Osteocyte (in vitro differentiated cells): ENCODE measurements around the gene TXNDC17. TPM values are rescaled to one million over a fixed set of nuclear protein-coding genes. Genes with fewer than 3 reads are reported as not detected.

Source experiments
- DNase-seq: peaks from one replicate; pipeline ENCODE4 v3.0.0; 2021; ENCODE audit warnings: mixed read lengths; ENCODE audit not compliant: unreplicated experiment; ENCODE audit errors: extremely low spot score
- H3K27ac Mint-ChIP-seq: one replicate; pipeline ENCODE4 v1.8.0; 2021; ENCODE audit warnings: mild to moderate bottlenecking, mixed read lengths; ENCODE audit not compliant: unreplicated experiment
- H3K27me3 Mint-ChIP-seq: one replicate; pipeline ENCODE4 v1.8.0; 2021; ENCODE audit warnings: mixed read lengths; ENCODE audit not compliant: unreplicated experiment
- H3K36me3 Mint-ChIP-seq: one replicate; pipeline ENCODE4 v1.8.0; 2021; ENCODE audit warnings: mixed read lengths; ENCODE audit not compliant: unreplicated experiment
- H3K4me1 Mint-ChIP-seq: one replicate; pipeline ENCODE4 v1.8.0; 2021; ENCODE audit warnings: mixed read lengths; ENCODE audit not compliant: unreplicated experiment
- H3K4me3 Mint-ChIP-seq: one replicate; pipeline ENCODE4 v1.8.0; 2021; ENCODE audit warnings: mild to moderate bottlenecking, moderate library complexity, mixed read lengths; ENCODE audit not compliant: unreplicated experiment
- H3K9me3 Mint-ChIP-seq: one replicate; pipeline ENCODE4 v1.8.0; 2021; ENCODE audit warnings: mixed read lengths; ENCODE audit not compliant: unreplicated experiment
- total RNA-seq: library from RNA; stranded (reverse); gene quantifications from 2 replicates; pipeline ENCODE4 v1.2.1, GENCODE V29; 2021
- TF ChIP-seq, protein P1 (sequence below): fragments of 200-600 bp; sonication (generic); IDR thresholded peaks from 2 replicates; pipeline ENCODE4 v1.5.0; 2021; ENCODE audit warnings: antibody characterized with exemption, mild to moderate bottlenecking, moderate library complexity

The TXNDC17 gene
- total RNA-seq, 1 donor from 2014 or later, result 53.5 TPM

DNA sequence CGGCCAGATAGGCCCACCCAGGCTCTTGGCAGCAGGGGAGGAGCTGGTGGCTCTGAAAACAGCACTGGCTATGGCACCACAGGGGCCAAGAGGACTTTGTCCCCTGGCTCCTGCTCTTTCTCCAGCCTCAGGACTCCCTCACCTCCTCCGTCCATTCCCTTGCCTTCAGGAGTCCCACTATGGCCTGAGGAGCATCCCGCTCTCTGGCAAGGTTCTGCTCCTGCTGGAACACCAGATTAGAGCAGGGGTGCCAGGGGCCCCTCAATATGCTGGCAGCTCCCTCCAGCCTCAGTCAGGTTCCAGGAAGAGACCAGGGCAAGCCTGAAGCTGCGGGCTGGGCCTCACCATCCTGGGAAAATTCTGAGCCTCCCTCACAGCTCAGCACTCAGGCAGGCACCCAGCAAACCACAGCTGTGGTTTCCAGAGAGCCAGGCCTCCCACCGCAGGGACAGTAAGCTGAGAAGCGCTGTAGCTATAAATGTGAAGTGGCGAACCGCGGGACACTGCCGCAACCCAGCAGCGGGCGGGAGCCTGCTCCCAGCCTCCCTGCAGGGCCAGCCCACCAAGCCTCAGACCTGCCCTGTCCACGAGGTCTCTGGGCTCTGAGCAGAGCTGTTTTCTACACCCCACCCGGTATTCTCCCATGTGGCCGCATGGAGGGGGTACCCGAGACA, 36.4 kb downstream of the TXNDC17 start:
- TF ChIP-seq, protein P1, sequence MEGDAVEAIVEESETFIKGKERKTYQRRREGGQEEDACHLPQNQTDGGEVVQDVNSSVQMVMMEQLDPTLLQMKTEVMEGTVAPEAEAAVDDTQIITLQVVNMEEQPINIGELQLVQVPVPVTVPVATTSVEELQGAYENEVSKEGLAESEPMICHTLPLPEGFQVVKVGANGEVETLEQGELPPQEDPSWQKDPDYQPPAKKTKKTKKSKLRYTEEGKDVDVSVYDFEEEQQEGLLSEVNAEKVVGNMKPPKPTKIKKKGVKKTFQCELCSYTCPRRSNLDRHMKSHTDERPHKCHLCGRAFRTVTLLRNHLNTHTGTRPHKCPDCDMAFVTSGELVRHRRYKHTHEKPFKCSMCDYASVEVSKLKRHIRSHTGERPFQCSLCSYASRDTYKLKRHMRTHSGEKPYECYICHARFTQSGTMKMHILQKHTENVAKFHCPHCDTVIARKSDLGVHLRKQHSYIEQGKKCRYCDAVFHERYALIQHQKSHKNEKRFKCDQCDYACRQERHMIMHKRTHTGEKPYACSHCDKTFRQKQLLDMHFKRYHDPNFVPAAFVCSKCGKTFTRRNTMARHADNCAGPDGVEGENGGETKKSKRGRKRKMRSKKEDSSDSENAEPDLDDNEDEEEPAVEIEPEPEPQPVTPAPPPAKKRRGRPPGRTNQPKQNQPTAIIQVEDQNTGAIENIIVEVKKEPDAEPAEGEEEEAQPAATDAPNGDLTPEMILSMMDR, result no peak
- DNase-seq, result no peak
- H3K4me1 Mint-ChIP-seq, result no peaks in the 10 kb centered on the region

DNA sequence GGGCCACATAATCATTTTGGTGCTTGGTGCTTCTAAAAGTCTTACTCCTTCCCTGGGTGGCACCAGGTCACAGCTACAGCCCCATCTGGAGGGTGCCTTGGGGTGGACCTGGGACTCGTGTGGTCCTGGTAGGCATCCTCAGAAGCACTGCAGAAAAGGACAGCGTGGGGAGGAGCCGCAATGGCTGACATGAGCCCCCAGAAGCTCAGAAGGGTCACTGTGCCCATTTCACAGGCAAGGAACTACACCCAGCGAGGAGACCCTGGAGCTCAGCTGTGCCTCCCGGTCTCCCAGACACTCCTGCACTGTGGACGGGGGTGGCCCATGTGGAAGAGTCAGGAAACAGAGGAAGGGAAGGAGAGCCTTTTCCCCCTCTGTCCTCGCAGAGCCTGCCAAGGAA, 37.1 kb downstream of the TXNDC17 start:
- Mint-ChIP-seq H3K9me3 (no peaks in the 10 kb centered on the region), H3K27me3 (peaks cover 10% of the 10 kb centered on the region)

More for the DNA sequence above, 36.4 kb downstream of the TXNDC17 start:
- H3K27me3 Mint-ChIP-seq, result peaks cover 10% of the 10 kb centered on the region
- no peaks in the 10 kb centered on the region for H3K9me3 Mint-ChIP-seq
- H3K27ac Mint-ChIP-seq, result no peak overlapping the region
- H3K36me3 Mint-ChIP-seq, result no peaks in the 10 kb centered on the region
- no peak overlapping the region for H3K4me3 Mint-ChIP-seq

DNA sequence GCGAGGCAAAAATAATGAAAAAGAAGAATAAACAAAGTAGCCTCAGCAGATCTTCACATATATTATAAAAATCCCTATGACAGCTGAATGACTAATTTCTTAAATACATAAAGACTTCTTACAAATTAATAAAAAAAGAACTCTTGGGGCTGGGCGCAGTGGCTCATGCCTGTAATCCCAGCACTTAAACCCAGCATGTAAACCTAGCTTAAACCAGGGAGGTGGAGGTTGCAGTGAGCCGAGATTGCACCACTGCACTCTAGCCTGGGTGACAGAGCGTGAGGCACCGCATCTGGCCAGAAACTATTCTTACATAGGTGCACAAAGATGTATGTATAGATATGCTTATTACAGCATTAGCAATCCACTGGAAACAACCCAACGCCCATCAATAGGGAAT, 38.4 kb downstream of the TXNDC17 start:
- Mint-ChIP-seq H3K27ac (no peak overlapping the region), H3K27me3 (peaks cover 10% of the 10 kb centered on the region), H3K36me3 (no peaks in the 10 kb centered on the region), H3K9me3 (no peaks in the 10 kb centered on the region), H3K4me3 (no peak overlapping the region), H3K4me1 (no peaks in the 10 kb centered on the region)
- TF ChIP-seq, protein P1, result no peak
- DNase-seq, result no peak

More for the DNA sequence above, 37.1 kb downstream of the TXNDC17 start:
- TF ChIP-seq, protein P1, result no peak
- no peaks in the 10 kb centered on the region for H3K36me3 Mint-ChIP-seq
- DNase-seq, result no peak
- no peaks in the 10 kb centered on the region for H3K4me1 Mint-ChIP-seq
- no peak overlapping the region for H3K4me3 Mint-ChIP-seq
- no peak overlapping the region for H3K27ac Mint-ChIP-seq

DNA sequence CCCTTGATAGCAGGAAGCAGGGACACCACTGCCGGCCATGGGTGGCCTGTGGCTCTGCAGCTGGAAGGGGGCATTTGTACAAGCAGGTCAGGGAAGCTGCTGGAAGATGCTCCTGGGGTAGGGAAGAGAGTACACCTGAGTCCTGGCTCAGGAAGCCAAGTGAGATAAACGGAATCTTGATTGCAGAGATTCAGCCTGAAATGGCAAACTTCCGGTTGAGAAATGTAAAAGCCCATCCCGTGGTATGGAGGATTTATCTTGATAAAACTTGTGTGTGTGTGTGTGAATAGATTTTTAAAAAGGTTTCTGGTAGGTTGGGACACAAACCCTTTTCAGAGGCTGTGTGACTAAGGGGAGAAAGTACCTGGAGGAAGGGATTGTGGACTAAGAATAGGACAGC, 40.3 kb downstream of the TXNDC17 start:
- Mint-ChIP-seq H3K4me1 (no peaks in the 10 kb centered on the region), H3K27me3 (peaks cover 10% of the 10 kb centered on the region), H3K27ac (no peak overlapping the region), H3K4me3 (no peak overlapping the region), H3K9me3 (no peaks in the 10 kb centered on the region), H3K36me3 (no peaks in the 10 kb centered on the region)
- DNase-seq, result no peak
- TF ChIP-seq, protein P1, result no peak

DNA sequence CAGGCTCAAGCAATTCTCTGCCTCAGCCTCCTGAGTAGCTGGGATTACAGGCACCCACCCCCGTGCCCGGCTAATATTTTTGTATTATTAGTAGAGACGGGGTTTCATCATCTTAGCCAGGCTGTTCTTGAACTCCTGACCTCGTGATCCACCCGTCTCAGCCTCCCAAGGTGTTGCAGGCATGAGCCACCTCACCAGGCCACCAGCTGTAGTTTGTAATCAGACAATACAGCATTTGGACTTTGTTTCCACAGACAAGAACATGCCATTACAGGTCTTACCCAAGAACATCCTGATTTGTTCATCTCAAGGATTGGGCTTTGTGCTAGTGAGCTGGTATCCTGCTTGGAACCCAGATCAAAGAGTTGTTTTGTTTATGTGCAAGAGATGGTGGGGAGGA, 40.8 kb downstream of the TXNDC17 start:
- TF ChIP-seq, protein P1, result no peak
- no peaks in the 10 kb centered on the region for H3K9me3 Mint-ChIP-seq
- H3K27ac Mint-ChIP-seq, result no peak overlapping the region
- H3K27me3 Mint-ChIP-seq, result peaks cover 10% of the 10 kb centered on the region
- no peak for DNase-seq
- no peaks in the 10 kb centered on the region for H3K4me1 Mint-ChIP-seq
- no peaks in the 10 kb centered on the region for H3K36me3 Mint-ChIP-seq
- no peak overlapping the region for H3K4me3 Mint-ChIP-seq
